Stimulated activated CD4-positive, alpha-beta T cell treated with anti-CD3 and anti-CD28 coated beads, Interleukin-4, amount 100 ng/mL, for 4 hours (primary cell): Measurements from ENCODE around the gene WDR74.
A peak's percentile ranks its signal among the peaks of the same experiment; 100 is the strongest.

ENCODE experiments used
- DNase-seq, 2 experiments: peaks; one replicate each; pipeline ENCODE4 v3.0.0-alpha.2; 2020

Gene WDR74

DNA sequence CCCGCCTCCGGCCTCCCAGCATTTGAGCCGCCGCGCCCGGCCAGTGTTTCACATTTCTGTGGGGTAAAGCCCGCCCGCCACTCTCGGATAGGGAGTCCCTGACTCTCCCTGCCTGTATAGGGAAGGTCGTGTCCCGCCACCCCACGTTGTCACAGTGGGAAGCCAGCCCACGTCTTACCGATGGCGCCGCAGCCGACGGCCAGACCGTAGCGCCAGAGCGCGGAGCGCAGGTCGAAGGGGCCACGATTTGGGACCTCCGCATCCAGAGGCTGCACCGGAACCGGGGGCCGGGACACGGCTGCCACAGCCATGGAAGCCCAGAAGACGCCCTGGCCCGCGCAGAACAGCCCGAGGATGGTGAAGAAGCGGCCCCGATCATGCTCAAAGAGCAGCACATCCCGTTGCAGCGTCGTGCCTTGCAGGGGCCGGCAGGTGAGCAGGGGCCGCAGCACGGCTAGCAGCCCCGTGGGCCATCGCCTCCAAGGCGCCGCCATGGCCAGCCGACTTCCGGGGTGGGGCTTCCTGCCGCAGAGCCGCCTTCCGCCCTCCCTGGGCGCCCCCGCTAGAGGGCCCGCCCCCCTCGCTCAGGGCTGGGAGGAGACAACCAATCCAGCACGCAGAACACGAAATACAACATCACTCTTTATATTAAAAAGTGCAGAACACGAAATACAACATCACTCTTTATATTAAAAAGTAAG, 47.7 kb downstream of the WDR74 start, which contains the start of gene TMEM223:
TMEM223 (minus strand) TSS at position 506 of the 701 bp plus-strand sequence; CDS start at position 494, 12 bp downstream.
- peak; percentile 87 to 91 for DNase-seq

DNA sequence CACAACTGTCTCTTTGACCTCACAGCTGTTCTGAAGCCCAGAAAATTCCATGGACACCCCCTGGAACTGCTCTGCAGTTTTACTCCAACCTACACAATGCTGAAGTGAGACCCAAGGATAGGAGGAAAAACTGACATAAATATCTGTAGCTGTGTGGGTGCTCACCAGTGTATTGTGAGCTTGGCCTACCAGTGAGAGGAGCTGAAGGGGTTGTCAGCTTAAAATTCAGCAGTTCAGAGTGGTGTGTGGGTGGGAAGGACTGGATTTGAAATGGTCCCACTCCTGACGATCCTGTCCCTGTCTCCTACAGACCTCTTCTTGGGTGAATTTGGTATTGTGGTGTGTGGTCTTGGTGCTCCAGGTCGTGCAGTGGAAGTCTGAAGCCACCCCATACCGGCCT, 49.8 kb downstream of the WDR74 start:
- DNase-seq: no peak

DNA sequence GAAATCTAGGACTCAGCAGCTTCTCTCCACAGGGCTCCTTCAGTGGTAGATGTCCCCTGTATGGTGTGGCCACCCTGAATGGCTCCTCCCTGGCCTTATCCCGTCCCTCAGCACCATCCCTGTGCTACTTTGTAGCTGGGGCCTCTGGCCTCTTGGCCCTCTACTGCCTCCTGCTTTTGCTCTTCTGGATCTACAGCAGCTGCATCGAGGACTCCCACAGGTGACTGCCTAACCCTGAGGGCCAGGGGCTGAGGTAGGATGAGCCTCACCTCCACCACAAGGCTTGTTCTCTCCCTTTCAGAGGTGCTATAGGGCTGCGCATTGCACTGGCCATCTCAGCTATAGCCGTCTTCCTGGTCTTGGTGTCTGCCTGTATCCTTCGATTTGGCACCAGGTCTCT, 50.4 kb downstream of the WDR74 start:
- DNase-seq: no peak

DNA sequence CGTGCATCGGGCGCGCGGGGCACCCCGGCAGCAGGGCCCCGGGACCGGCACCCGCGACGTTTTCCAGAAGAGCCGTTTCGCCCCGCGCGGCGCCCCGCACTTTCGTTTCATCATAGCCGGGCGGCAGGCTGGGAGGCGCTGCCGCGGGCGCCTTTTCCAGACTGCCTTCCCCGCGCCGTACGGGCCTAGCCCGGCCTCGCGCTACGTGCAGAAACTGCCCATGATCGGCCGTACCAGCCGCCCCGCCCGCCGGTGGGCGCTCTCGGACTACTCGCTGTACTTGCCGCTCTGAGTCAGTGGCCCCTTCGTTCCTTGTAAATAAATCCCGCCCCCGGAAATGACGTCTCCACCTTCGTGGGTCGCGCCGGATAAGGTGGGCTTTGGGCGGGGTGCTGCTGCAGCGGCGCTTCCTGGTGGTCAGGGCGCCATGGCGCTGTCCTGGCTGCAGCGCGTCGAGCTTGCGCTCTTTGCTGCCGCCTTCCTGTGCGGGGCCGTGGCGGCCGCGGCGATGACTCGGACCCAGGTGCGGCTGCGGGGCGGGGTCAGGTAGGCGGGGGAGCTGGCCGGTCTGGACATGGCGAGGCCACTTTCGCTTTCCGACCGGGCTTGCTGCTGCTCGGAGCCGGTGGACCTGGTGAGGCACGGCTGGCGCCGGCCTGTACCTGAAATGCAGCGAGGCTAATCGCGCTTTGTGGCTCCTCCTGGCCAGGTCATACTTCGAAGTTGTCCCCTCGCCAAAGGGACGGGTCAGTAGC, 52.2 kb downstream of the WDR74 start, which contains the start of gene TMEM179B:
TMEM179B (plus strand) TSS at position 398 of the 755 bp plus-strand sequence; CDS start at position 428, 30 bp downstream.
- peak; percentile 96 to 97 for DNase-seq

DNA sequence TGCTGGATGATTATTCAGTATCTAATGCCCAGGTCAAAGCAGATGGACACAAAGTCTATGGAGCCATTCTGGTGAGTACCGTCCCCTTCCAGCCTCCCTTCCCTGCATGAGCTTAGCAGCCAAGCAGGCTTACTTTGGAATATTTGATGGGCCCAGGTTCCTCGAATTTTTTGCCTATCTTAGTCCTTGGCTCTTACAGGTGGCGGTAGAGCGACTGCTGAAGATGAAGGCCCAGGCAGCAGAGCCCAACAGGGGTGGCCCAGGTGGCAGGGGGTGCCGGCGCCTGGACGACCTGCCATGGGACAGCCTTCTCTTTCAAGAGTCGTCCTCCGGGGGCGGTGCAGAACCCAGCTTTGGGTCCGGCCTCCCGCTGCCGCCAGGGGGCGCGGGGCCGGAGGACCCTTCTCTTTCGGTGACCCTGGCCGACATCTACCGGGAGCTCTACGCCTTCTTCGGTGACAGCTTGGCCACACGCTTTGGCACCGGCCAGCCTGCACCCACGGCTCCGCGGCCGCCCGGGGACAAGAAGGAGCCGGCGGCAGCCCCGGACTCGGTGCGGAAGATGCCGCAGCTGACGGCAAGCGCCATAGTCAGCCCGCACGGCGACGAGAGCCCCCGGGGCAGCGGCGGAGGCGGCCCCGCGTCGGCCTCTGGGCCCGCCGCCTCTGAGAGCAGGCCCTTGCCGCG, 52.9 kb downstream of the WDR74 start:
- DNase-seq: peak; percentile 76 to 79
